ENCODE data around the gene NLRP1. TPM values are rescaled to one million over a fixed set of nuclear protein-coding genes. Genes with fewer than 3 reads are reported as not detected.

NLRP1 gene
- total RNA-seq, 1 donor from 2014 or later: 29.3 TPM

DNA sequence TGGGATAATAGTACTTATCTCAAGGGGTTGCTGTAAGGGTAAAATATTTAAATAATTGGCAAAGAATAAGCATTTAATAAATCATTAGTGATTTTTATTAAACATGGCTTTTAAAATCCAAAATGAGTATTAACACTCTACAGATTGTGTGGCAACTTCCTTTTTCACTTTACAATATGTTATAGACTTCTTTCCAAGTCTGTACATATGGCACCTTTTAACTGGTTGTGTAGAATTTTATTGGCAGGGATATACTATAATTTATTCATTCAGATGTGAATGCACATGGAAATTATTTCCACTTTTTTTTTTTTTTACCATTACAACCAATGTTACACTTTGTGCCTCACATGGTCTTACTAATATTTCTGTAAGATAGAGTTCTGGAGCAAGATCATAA lies 15.7 kb upstream of the NLRP1 start:
- no peaks in the 10 kb centered on the region for H3K9me3 ChIP-seq (ENCODE audit: low read depth)
- H3K36me3 ChIP-seq: no peaks in the 10 kb centered on the region
- H3K9me3 Mint-ChIP-seq: no peaks in the 10 kb centered on the region
- no peaks in the 10 kb centered on the region for H3K79me2 ChIP-seq (ENCODE audit: low read depth)
- no peak overlapping the region for H3K4me2 ChIP-seq
- H3K36me3 Mint-ChIP-seq: no peaks in the 10 kb centered on the region
- no peaks in the 10 kb centered on the region for H3F3A ChIP-seq (ENCODE audit: low read depth)
- no peak overlapping the region for H3K4me3 Mint-ChIP-seq
- H2AFZ ChIP-seq (replicated peaks): no peak overlapping the region
- H3K27ac ChIP-seq: no peak overlapping the region
- peaks cover 11% of the 10 kb centered on the region for H3K4me1 ChIP-seq
- H3K27ac Mint-ChIP-seq: no peak overlapping the region
- no peak for TF ChIP-seq EZH2 (IDR thresholded peaks at IDR 0.05)
- TF ChIP-seq EZH2phosphoT487 (IDR thresholded peaks at IDR 0.05): no peak
- TF ChIP-seq CTCF (IDR thresholded peaks at IDR 0.05): no peak
- H4K20me1 ChIP-seq (ENCODE audit: low read depth): no peaks in the 10 kb centered on the region
- no peak overlapping the region for H3K4me3 ChIP-seq
- peaks cover 6% of the 10 kb centered on the region for H3K27me3 Mint-ChIP-seq (ENCODE audit: insufficient read depth, low read depth)
- no peaks in the 10 kb centered on the region for H3K27me3 ChIP-seq
- DNase-seq (ENCODE audit: low spot score): no peak
- peaks cover 20% of the 10 kb centered on the region for H3K4me1 Mint-ChIP-seq
- H3K9ac ChIP-seq: no peak overlapping the region

GRCh38 chr17:5598457-5598856 lies 14.1 kb upstream of the NLRP1 start:
- H3K79me2 ChIP-seq (ENCODE audit: low read depth): no peaks in the 10 kb centered on the region
- Mint-ChIP-seq H3K36me3 (no peaks in the 10 kb centered on the region), H3K27ac (no peak overlapping the region), H3K4me3 (no peak overlapping the region), H3K9me3 (no peaks in the 10 kb centered on the region), H3K27me3 (ENCODE audit: insufficient read depth, low read depth) (peaks cover 9% of the 10 kb centered on the region), H3K4me1 (peaks cover 26% of the 10 kb centered on the region)
- H3K9me3 ChIP-seq (ENCODE audit: low read depth): no peaks in the 10 kb centered on the region
- peaks cover 11% of the 10 kb centered on the region for H3K4me1 ChIP-seq
- DNase-seq (ENCODE audit: low spot score): peak; percentile 26
- H3K9ac ChIP-seq: no peak overlapping the region
- H4K20me1 ChIP-seq (ENCODE audit: low read depth): no peaks in the 10 kb centered on the region
- TF ChIP-seq EZH2phosphoT487 (IDR thresholded peaks at IDR 0.05) (no peak), CTCF (IDR thresholded peaks at IDR 0.05) (no peak), EZH2 (IDR thresholded peaks at IDR 0.05) (no peak)
- H3K27ac ChIP-seq: no peak overlapping the region
- H3K27me3 ChIP-seq: no peaks in the 10 kb centered on the region
- no peak overlapping the region for H3K4me3 ChIP-seq
- no peaks in the 10 kb centered on the region for H3K36me3 ChIP-seq
- no peaks in the 10 kb centered on the region for H3F3A ChIP-seq (ENCODE audit: low read depth)
- H3K4me2 ChIP-seq: no peak overlapping the region
- no peak overlapping the region for H2AFZ ChIP-seq (replicated peaks)

- no peak for DNase-seq (ENCODE audit: low spot score)
- H3K36me3 ChIP-seq: no peaks in the 10 kb centered on the region
- H4K20me1 ChIP-seq (ENCODE audit: low read depth): no peaks in the 10 kb centered on the region
- Mint-ChIP-seq H3K36me3 (no peaks in the 10 kb centered on the region), H3K27me3 (ENCODE audit: insufficient read depth, low read depth) (peaks cover 7% of the 10 kb centered on the region), H3K9me3 (no peaks in the 10 kb centered on the region), H3K4me3 (no peak overlapping the region), H3K4me1 (peaks cover 24% of the 10 kb centered on the region), H3K27ac (no peak overlapping the region)
- H3K9me3 ChIP-seq (ENCODE audit: low read depth): no peaks in the 10 kb centered on the region
- no peak overlapping the region for H3K27ac ChIP-seq
- H3K9ac ChIP-seq: no peak overlapping the region
- H3K4me1 ChIP-seq: peaks cover 11% of the 10 kb centered on the region
- H3K79me2 ChIP-seq (ENCODE audit: low read depth): no peaks in the 10 kb centered on the region
- no peaks in the 10 kb centered on the region for H3K27me3 ChIP-seq
- no peak overlapping the region for H2AFZ ChIP-seq (replicated peaks)
- H3K4me3 ChIP-seq: no peak overlapping the region
- no peak overlapping the region for H3K4me2 ChIP-seq
- TF ChIP-seq EZH2 (IDR thresholded peaks at IDR 0.05) (no peak), EZH2phosphoT487 (IDR thresholded peaks at IDR 0.05) (no peak), CTCF (IDR thresholded peaks at IDR 0.05) (no peak)
- no peaks in the 10 kb centered on the region for H3F3A ChIP-seq (ENCODE audit: low read depth)
Measured at GRCh38 chr17:5596421-5596820, 12.1 kb upstream of the NLRP1 start.

All from neural progenitor cell (in vitro differentiated cells).